GM19438 (cell line): ENCODE measurements around the gene TOP2B.

ENCODE experiments used
- ATAC-seq: cut with Tn5 transposase; IDR thresholded peaks from one replicate; pipeline ENCODE4 v1.9.1; 2021; ENCODE audit warnings: low read depth; ENCODE audit not compliant: unreplicated experiment

The TOP2B gene

DNA sequence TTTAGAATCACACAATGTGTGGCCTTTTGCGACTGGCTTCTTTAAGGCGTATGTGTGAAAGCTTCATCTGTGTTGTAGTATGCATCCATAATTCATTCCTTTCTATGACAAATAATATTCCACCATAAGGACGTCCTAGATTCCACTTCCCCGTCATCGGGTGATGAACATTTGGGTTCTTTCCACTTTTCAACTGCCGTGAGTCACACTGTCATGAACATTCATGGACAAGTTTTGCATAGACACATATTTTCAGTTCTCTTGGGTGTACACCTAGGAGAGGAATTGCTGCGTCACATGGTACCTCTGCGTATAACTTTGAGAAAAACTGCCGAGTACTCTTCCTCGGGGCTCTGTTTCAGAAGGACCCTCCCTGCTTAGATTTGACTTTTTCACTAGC is 97.3 kb downstream of the TOP2B start:
- ATAC-seq = no peak

DNA sequence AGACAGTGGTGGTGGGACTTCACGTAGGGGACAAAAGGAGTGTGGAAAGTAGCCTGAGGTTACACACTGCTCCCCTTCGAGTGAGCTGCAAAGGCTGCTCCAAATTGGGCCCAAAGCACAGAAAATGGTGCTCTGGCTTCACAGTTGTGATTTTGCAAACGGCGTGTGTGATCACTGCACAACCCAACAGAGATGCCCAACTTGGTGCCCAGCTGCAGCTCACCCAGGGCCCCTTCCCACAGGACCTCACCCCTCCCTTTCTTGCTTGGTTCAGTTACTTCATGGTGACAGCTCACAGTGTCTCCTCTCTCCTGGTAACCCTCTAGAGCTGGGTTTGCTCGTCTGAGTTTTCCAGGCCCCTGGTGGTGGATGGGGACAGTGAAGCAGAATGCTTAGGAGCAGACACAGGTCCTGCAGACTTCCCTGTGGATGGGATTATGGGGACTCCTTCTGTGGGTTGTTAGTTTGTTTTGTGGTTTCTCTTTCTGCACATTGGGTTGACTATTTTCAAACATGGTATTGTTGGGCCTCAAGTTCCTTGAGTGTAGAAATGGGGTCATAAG is 98.3 kb downstream of the TOP2B start:
- no peak for ATAC-seq

DNA sequence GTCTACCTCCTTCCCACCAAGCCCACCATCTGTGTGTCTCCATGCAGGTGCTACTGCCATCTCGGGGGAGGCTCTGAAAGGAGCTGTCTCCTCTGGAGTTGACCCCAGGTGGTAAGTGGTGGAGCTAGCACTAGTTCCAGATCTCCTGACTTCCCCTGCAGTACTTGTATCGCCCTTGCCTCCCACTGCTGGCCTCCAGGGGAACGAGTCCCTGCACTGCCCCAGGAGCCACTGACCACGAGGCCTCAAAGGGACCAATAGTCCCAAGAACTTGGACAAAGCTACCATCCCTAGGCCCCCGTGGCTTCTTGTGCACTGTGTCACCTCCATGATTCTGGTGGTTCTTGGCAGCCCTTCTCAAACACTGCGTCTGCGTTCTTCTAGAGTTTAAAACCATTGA is 98.9 kb downstream of the TOP2B start:
- no peak for ATAC-seq

DNA sequence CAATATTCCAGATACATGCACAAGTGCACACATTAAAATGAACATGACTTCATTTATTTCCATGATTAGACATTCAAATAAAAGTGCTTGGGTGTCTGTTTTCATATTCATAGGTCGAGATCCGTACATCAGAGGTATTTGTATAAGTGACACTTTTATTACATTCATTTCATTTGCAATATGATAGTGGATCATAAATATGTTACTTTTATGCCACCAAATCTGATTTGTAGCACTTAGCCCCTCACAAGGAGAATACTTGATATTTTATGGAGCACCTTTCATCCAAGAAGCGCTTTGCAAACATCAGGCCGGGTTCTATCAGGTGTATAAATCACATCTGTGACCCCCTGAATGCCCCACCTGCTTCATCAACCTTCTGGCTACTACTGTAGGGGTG is 100.6 kb downstream of the TOP2B start:
- no peak for ATAC-seq

DNA sequence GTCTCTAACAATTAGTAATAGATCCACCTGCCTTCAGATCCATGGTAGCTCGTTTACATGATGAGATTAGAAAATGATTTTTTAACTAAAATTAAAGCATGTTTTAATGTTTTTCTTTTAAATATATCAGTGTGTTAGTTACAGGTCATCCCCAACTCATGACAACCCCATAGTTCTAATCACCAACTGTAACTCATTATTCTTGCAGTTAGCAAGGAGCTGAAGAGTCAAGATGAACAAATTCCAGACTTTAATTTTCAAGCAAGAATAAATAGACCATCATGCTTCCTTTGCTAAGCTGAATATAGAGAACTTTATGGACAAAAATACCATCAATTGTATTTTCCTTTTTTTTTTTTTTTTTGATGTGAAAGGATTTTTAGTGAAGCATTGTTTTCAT is 101.1 kb downstream of the TOP2B start:
- ATAC-seq = no peak

DNA sequence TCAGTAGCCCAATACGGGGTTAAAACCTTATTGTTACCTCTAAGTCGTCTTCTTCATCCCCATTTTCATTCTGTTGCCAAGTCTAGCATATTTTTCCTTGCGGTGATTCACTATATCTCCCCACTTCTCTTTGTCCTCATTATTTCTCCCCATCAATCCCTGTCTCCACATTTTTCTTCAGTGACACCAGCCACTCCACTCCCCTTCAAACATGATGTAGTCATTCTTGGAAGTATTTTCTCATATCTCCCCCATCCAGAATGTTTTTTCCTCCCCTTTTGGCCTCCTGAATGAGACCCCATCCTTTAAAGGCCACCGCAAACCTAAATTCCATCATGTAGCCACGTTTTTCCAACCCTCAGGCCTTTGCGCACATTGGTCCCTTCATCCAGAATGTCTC is 105.9 kb downstream of the TOP2B start:
- ATAC-seq = no peak

DNA sequence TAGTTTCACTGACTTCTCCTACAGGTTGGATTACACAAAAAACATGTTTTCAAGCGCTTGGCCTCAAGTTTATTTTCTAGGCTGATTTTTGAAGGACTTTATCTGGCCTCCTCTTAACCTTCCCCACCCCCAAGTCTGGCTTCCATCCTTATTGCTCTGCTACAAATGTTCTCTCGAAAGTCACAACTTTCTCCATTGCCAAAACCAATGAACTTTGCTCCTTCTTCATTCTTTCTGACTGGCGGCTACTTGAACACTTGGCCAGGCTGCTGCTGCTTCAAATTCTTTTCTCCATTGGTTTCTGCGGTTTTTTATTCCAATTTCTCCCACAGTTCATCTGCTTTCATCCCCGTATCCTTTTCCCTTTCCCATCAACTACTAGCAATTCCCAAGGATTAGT is 106.6 kb downstream of the TOP2B start:
- no peak for ATAC-seq

DNA sequence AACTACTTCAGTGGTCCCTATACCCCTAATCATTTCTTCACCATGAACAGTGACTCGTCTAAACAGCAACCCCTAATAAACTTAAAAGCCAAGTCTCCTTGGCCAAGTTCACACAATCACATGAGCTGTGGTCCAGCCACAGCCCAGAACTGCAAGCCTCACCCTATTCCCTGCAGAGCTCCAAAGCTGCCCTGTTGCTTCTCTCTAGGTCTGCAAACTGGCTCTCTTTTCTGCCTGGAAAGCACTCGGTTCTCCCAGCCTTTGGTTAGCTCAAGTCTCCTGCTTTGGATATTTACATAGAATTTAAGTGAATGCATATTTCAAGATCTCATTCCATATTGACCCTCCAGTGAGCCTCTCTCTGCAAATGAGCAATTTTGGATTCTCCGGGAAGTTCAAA is 107.0 kb downstream of the TOP2B start:
- ATAC-seq = no peak

DNA sequence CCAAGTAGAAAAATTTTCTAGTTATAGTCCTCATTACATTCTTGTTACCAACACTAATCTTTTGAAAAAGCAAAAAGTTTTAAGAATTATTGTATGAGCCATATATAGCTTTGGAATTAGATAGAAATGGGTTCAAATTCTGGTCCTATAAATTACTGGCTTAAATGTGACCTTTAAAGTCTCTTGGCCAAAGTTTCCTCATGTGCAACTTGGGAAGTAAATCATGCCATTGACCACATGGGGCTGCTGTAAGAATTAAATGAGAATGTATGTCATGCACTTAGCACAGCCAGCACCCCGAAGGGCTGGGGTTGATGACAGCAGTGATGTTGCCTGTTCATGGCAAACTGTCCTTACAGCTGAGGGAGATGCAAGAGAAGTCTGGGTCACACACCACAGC is 108.3 kb downstream of the TOP2B start:
- ATAC-seq = no peak

DNA sequence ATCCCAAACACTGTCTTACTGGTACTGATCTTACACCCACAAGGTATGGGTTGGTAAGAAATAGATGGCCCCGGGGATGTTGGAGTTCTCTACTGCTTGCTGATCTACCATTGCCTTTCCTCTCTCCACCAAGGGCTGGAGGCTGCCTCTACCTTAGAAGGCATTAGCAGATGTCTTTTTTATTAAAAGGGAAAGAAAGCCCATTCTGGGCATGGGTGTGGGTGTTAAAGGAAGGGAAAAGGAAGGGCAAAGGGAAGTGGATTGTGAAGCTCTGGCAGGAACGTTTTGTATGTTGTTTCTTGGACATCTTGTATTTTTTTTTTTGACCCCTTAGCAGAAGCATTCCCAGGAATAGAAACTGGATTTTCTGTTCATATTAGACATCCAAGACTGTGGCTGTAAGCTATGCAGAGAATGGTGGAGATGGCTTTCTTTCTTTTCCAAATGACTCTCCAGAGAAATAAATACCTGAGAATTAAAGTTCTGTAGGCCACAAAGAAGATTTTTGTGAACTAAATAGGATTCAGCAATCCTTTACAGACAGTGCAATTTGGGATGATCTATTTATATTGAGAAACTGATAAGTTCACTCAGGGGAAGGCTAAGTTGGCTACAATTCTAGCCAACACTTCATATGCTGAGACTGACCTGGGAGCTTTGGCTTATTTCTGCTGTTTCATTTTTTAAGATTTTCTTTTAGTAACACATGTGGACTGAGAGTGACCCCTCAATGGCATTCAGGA is 108.8 kb downstream of the TOP2B start:
- ATAC-seq = no peak

DNA sequence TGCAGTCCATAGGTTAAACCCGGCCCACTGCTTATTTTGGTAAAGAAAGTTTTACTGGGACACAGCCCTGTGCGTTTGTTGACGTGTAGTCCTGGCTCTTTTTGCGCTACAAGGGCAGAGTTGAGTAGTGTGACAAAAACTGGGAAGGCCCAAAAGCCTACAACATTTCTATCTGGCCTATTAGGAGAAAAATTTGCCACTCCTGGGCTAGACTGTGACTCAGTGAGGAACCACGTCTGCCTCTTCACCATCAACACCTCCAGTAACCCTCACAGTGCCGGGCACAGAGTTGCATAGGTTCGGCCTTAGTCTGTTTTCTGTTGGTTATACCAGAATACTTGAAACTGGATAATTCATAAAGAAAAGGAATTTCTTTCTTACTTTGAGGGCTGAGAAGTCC is 110.3 kb downstream of the TOP2B start:
- no peak for ATAC-seq

DNA sequence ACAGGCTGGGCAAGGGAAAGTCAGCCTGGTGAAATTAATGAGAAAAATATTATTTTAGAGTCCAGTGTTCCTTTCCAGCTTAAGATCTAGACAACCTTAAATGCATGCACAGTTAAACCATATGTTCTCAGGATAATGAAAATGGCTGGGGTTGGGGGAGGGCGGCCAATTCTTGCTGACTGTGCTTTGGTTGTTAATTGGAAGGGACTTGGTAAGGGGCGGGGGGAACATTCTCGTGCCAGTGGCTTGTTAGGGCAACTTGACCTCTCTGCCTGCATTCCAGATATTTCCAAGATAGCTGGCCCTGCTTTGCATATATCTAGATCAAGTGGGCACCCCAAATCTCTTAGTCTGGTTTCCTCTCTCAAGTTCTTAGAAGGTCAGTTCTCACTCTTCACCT is 112.5 kb downstream of the TOP2B start:
- ATAC-seq = no peak

DNA sequence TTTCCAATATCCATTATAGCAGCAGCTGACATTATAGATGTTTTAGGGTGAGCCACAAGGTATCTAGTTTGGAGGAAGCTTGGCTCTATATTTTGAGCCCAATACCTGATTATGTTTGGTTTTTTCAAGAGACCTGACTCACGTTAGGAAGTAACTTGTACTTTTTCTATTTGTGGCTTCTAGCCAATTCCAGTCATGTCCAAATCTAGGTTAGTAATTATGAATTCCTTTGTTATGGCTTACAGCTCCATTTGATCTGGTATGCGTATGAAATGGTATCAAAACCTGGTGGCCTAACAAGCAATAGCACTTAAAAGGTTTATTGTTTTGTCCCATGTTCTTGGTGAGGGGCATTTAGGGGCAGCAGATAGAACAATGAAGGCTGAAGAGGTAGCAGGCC is 115.9 kb downstream of the TOP2B start:
- ATAC-seq = no peak

DNA sequence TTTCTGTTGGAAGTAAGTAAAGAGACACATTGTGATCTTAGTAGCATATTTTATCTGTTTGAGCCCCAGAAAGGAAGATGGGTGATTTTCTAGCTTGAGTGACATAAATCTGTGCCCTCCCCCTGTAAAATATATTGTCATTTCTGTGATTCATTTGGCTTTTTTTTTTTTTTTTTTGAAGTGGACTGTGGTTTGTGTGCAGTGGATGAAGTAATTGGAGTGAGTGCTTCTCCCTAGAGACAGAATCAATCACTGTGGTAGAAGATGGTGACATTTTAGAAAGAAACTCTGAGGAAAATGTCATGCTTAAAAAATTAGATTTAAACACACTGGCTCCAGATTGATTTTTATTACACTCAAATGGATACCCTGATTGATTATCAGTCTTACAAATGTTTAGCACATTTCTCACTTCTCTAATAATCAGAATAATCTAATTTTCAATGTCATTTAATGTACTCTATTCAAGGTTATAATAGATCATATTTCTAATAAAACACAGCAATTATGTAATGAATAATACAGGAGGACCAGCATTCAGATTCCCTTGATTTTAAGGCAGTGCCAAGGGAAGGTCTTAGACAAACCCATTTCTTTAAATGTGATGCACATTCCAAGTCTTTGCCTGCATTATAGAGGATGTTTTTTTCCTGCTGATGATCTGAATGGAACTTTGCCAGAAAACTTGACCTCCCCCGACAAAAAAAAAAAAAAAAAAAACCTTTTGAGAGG is 116.6 kb downstream of the TOP2B start:
- no peak for ATAC-seq
